ENCODE data around the gene WSCD2. TPM values are rescaled to one million over a fixed set of nuclear protein-coding genes. Genes with fewer than 3 reads are reported as not detected.

The WSCD2 gene
- total and polyA plus RNA-seq, 2 of the 4 experiments (the other 2 are of a cell fraction): not detected

DNA sequence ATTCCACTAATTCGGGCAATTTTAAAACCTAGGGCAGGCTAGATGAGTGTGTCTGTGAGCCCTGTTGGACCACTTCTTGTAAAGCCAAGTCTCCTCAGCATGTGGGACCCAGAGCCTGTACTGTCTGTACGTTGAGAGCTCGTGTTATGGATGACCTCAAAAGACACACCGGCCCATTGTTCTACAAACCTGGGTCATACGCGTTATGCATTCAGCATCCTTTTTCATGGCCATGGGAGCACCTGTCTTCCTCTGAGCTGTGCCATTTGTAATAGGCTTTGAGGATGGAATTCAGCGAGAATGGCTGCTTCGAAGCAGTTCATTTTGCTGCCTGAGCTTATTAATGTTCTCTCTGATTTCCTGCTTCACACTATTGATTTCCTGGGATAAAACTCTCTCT lies 15.0 kb downstream of the WSCD2 start:
- H3K9ac ChIP-seq (ENCODE audit: low read depth, low read length): no peak overlapping the region
- H3K27ac ChIP-seq (ENCODE audit: insufficient read depth, low read length): no peak overlapping the region
- H3K4me2 ChIP-seq (ENCODE audit: low read depth, low read length): no peak overlapping the region
- dilution Hi-C loops (cut with HindIII; ENCODE audit: low sequenced_read_pairs, unreplicated experiment) (no loop called here), intact Hi-C loops (cut with micrococcal nuclease) (no loop called here), in situ Hi-C loops (cut with MboI; ENCODE audit: low sequenced_read_pairs) (no loop called here)
- H3K4ac ChIP-seq (ENCODE audit: low read depth, low read length): no peak overlapping the region
- H3K18ac ChIP-seq (ENCODE audit: low read depth, low read length): no peak overlapping the region
- no peaks in the 10 kb centered on the region for H3K36me3 ChIP-seq (ENCODE audit: control insufficient read depth, insufficient read depth, low read length)
- no peaks in the 10 kb centered on the region for H3K79me1 ChIP-seq (ENCODE audit: low read depth in 1 of 2, low read length in 2 of 2)
- ATAC-seq (ENCODE audit: low read depth) (no peak), DNase-seq (no peak)
- H4K8ac ChIP-seq (ENCODE audit: low read depth in 2 of 2, low read length in 2 of 2): no peak overlapping the region
- ChIA-PET POLR2A (ENCODE audit: unreplicated experiment) (no interaction called here), CTCF (no interaction called here)
- H3K27me3 ChIP-seq (ENCODE audit: control insufficient read depth, insufficient read depth, low read length): no peaks in the 10 kb centered on the region
- no peak overlapping the region for H2AK5ac ChIP-seq (ENCODE audit: low read depth, low read length)
- no peak overlapping the region for H3K4me3 ChIP-seq (ENCODE audit: insufficient read depth, low read depth, low read length)
- H2BK120ac ChIP-seq (ENCODE audit: low read depth, low read length): no peak overlapping the region
- 29% methylated on average over 2 of the region's 8 CpGs; no CpG with 5 or more reads in 1 of the 2 experiments for WGBS, 2 experiments (ENCODE audit: extremely low coverage in 2 of 2, insufficient read length in 1 of 2)
- H3K9me1 ChIP-seq (ENCODE audit: insufficient read depth, low read length): no peaks in the 10 kb centered on the region
- no peaks in the 10 kb centered on the region for H3K4me1 ChIP-seq (ENCODE audit: control insufficient read depth, insufficient read depth, low read length)
- H4K91ac ChIP-seq (ENCODE audit: insufficient read depth, low read depth, low read length): no peak overlapping the region
- H3K56ac ChIP-seq (ENCODE audit: extremely low read depth, insufficient read depth, low read length): no peak overlapping the region
- H2BK5ac ChIP-seq (ENCODE audit: low read depth, low read length, poor library complexity, severe bottlenecking): no peak overlapping the region
- H3K14ac ChIP-seq (replicated peaks; ENCODE audit: low read depth, low read length): no peak overlapping the region
- H3K23ac ChIP-seq (ENCODE audit: low read depth, low read length): no peak overlapping the region
- TF ChIP-seq, protein P1, sequence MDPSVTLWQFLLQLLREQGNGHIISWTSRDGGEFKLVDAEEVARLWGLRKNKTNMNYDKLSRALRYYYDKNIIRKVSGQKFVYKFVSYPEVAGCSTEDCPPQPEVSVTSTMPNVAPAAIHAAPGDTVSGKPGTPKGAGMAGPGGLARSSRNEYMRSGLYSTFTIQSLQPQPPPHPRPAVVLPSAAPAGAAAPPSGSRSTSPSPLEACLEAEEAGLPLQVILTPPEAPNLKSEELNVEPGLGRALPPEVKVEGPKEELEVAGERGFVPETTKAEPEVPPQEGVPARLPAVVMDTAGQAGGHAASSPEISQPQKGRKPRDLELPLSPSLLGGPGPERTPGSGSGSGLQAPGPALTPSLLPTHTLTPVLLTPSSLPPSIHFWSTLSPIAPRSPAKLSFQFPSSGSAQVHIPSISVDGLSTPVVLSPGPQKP (IDR thresholded peaks at IDR 0.05; ENCODE audit: borderline replicate concordance, low read depth, low read length): no peak
- TF ChIP-seq MXI1 (IDR thresholded peaks at IDR 0.05; ENCODE audit: borderline replicate concordance, low read depth, low read length): no peak
- TF ChIP-seq, protein P2, sequence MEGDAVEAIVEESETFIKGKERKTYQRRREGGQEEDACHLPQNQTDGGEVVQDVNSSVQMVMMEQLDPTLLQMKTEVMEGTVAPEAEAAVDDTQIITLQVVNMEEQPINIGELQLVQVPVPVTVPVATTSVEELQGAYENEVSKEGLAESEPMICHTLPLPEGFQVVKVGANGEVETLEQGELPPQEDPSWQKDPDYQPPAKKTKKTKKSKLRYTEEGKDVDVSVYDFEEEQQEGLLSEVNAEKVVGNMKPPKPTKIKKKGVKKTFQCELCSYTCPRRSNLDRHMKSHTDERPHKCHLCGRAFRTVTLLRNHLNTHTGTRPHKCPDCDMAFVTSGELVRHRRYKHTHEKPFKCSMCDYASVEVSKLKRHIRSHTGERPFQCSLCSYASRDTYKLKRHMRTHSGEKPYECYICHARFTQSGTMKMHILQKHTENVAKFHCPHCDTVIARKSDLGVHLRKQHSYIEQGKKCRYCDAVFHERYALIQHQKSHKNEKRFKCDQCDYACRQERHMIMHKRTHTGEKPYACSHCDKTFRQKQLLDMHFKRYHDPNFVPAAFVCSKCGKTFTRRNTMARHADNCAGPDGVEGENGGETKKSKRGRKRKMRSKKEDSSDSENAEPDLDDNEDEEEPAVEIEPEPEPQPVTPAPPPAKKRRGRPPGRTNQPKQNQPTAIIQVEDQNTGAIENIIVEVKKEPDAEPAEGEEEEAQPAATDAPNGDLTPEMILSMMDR (conservative IDR thresholded peaks at IDR 0.05; ENCODE audit: low read depth, low read length): no peak
- TF ChIP-seq RFX5 (IDR thresholded peaks at IDR 0.05; ENCODE audit: low read depth, low read length): no peak
- no peak for TF ChIP-seq FOS (IDR thresholded peaks at IDR 0.05; ENCODE audit: low read depth, low read length)
- H3K9me3 ChIP-seq (ENCODE audit: control insufficient read depth, insufficient read depth, low read length): no peaks in the 10 kb centered on the region
- H2AFZ ChIP-seq (replicated peaks; ENCODE audit: low read length, poor library complexity): no peak overlapping the region
- no peak overlapping the region for H2AK9ac ChIP-seq (replicated peaks; ENCODE audit: low read depth, low read length, poor library complexity)
- no peaks in the 10 kb centered on the region for H4K20me1 ChIP-seq (ENCODE audit: insufficient read depth, low read length)
- H2BK20ac ChIP-seq (ENCODE audit: low read depth, low read length): no peak overlapping the region
- BruUV-seq (replicated peaks): no TSS peak
- no peak overlapping the region for H4K5ac ChIP-seq (ENCODE audit: low read depth, low read length)
- H2BK15ac ChIP-seq (ENCODE audit: low read depth, low read length): no peak overlapping the region

Measured in IMR-90 (cell line).